ENCODE data around the gene CPD. TPM values are rescaled to one million over a fixed set of nuclear protein-coding genes. Genes with fewer than 3 reads are reported as not detected.

CPD gene
- total and polyA plus RNA-seq, 2 of the 13 experiments (the other 11 are each of a cell fraction or from before 2014, with no cell fraction given), result 46.1 to 72.3 TPM

GRCh38 chr17:30476726-30477082 is 98.0 kb downstream of the CPD start (continued):
- TF ChIP-seq CTCF (CRISPR knock-in tag; IDR thresholded peaks at IDR 0.05), result no peak

GRCh38 chr17:30477083-30477773 is 98.5 kb downstream of the CPD start, which contains the start of gene GOSR1:
Gene GOSR1, plus strand, starts transcription at chr17:30477408. Its CDS starts 26 bp downstream, at chr17:30477434.
- Histone ChIP-seq H3K4me3 (replicated peaks in 1 of 3; ENCODE audit: insufficient read depth in 1 of 3, low read depth in 2 of 3, low read length in 3 of 3) (peak within 1 kb of the TSS; percentile 82 to 95 (median 85)), H3K36me3 (replicated peaks in 1 of 2; ENCODE audit: control insufficient read depth in 1 of 2, insufficient read depth in 2 of 2, low read length in 2 of 2) (peaks cover 0 to 18% of the 10 kb centered on the region in 2 experiments; a peak in 3 of 5 replicates), H3K4me1 (ENCODE audit: insufficient read depth, low read length) (peaks cover 28% of the 10 kb centered on the region), H3K27me3 (ENCODE audit: control insufficient read depth in 1 of 2, insufficient read depth in 2 of 2, low read length in 2 of 2) (no peaks in the 10 kb centered on the region; a peak in 1 of 5 replicates), H4K20me1 (ENCODE audit: insufficient read depth, low read length) (no peaks in the 10 kb centered on the region), H3K9ac (ENCODE audit: insufficient read depth, low read depth, low read length) (peak within 1 kb of the TSS; percentile 98), H3K79me2 (ENCODE audit: insufficient read depth, low read length) (peaks cover 26% of the 10 kb centered on the region), H3K9me3 (ENCODE audit: low read length) (no peaks in the 10 kb centered on the region), H3K27ac (ENCODE audit: extremely low read length, insufficient read depth, low read length) (peak within 1 kb of the TSS; percentile 87), H3K4me2 (ENCODE audit: low read depth, low read length) (peak within 1 kb of the TSS; percentile 96), H2AFZ (ENCODE audit: low read length) (peak within 1 kb of the TSS; percentile 90)
- in situ Hi-C loops (cut with HindIII; ENCODE audit: extremely low pct_ligation_motif_present, low pct_unique_long_range_greater_than_20kb), result no loop called here
- ChIA-PET CTCF (ENCODE audit: low intra/inter-chr PET ratio, low total read pairs) (interaction anchor here (1.6 to 2.2 kb wide), 2 partner anchors 138 to 238 kb away, joined by 4 to 6 read pairs; no protein-coding TSS in a partner anchor), POLR2A (interaction anchor here (0.6 to 2.0 kb wide), 11 partner anchors 9 to 373 kb away, joined by 3 to 17 read pairs (median 4); no protein-coding TSS in a partner anchor)
- intact Hi-C loops (cut with micrococcal nuclease; ENCODE audit: unreplicated experiment), result loop anchor here (2.0 kb wide), 1 partner anchor 136 kb away; no protein-coding TSS in a partner anchor
- BruUV-seq (replicated peaks), result no TSS peak
- DNase-seq (ENCODE audit: low spot score) (peak; percentile 90), ATAC-seq (peak; percentile 98), FAIRE-seq (peak; percentile 86)
- WGBS (ENCODE audit: low lambda C conversion rate), result 2% methylated on average over 32 of the region's 37 CpGs
- no peak for TF ChIP-seq IRF1 (CRISPR knock-in tag; IDR thresholded peaks at IDR 0.05; ENCODE audit: low read depth)
- TF ChIP-seq ZBTB4 (CRISPR knock-in tag; IDR thresholded peaks at IDR 0.05; ENCODE audit: borderline replicate concordance), result peak; percentile 72; the same call in 1 of the 2 replicates
- TF ChIP-seq PHB2 (IDR thresholded peaks at IDR 0.05; ENCODE audit: partially characterized antibody), result no peak
- TF ChIP-seq ZNF142 (CRISPR knock-in tag; IDR thresholded peaks at IDR 0.05), result peak; percentile 92
- TF ChIP-seq ARID2 (CRISPR knock-in tag; IDR thresholded peaks at IDR 0.05; ENCODE audit: borderline replicate concordance), result no peak
- no peak for TF ChIP-seq KDM1A (CRISPR knock-in tag; IDR thresholded peaks at IDR 0.05)
- no peak; the same call in 1 of the 2 replicates for TF ChIP-seq IRX3 (CRISPR knock-in tag; IDR thresholded peaks at IDR 0.05; ENCODE audit: borderline replicate concordance, low read depth)
